GM18907 (cell line): ENCODE results near the gene STEAP4.
A peak's percentile ranks its signal among the peaks of the same experiment; 100 is the strongest.
"Not testable (repeated sequence)": the region's sequence is repeated elsewhere in the genome, so short reads cannot be mapped to it uniquely, and the experiment has no call there.

ENCODE experiments used
- ATAC-seq: cut with Tn5 transposase; IDR thresholded peaks from one replicate; pipeline ENCODE4 v1.9.1; 2021; ENCODE audit warnings: mild to moderate bottlenecking, moderate library complexity; ENCODE audit not compliant: unreplicated experiment

The STEAP4 gene

DNA sequence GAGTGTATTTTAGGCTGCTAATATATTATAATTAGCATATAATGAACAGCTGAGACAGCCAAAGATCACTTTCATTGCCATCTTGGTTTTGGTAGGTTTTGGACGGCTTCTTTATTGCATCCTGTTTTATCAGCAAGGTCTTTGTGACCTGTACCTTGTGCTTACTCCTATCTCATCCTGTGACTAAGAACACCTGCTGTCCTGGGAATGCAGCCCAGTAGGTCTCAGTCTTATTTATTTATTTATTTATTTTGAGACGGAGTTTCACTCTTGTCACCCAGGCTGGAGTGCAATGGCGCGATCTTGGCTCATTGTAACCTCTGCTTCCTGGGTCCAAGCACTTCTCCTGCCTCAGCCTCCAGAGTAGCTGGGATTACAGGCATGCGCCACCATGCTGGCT, 31.8 kb downstream of the STEAP4 start:
- not testable (repeated sequence) for ATAC-seq

DNA sequence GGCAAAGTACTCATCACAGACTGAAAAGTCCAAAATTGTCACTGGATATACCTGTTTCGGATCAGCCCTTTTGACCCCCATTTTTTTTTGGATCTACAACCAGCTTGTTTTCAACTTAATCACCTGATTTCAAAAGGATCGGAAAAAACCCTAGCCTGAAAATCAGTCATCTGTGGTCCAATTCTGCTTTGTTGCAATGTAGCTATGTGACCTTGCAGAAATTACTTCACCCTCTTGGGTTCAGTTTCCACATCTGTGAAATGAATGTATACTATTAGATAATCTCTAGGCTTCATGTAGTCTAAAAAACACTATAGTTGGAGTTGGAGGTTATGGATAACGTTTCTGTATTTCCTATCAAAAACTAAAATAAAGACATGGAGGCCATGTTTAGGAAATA, 37.1 kb downstream of the STEAP4 start:
- ATAC-seq, result no peak

DNA sequence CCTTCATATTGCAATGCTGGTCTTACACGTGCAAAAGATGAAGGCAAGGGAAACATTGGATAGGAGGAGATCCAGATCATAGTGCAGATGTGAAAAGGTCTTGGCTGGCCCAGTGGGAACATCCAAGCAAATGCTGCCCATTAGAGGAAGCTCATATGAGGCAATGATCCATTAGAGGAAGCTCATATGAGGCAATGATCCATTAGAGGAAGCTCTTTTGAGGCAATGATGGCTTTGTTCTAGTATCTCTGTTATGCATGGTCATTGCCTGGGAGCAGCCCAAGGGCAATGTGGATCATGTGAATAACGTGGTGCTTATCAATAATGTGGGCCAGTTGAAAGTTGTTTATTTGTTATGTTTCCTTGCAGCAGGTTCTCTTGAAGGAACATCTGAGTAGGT, 37.8 kb downstream of the STEAP4 start:
- ATAC-seq, result no peak

DNA sequence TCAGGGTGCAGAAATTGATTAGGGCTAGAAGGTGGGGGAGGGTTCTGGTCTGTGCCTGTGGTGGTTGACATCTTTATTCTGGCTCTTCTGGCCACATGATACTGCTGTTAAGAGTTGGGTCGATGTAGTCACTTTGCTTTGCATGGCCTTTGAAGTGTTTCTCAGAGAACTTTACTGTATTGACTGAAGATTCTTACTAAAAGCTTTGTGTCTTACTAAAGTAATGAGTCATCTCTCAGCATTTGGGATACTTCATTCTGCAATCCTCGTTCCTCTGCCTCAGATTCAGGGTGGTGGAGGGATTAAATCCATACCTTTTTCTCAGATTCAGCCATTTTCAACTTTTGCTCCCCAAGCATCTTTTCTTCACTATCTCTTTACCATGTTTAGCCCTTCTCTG, 38.6 kb downstream of the STEAP4 start:
- ATAC-seq, result no peak

DNA sequence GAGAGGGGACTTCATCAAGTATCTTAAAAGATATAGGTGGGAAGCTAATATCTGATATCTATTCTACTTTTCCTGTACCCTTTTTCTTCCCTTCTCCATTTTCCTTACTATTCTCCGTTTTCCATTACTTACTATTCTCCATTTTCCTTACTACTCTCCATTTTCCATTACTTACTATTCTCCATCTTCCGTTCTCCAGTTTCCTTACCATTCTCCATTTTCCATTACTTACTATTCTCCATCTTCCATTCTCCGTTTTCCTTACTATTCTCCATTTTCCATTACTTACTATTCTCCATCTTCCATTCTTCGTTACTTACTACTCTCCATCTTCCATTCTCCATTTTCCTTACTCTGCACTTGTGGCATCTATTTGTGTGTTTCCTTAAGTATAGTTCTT, 39.3 kb downstream of the STEAP4 start:
- no peak for ATAC-seq

DNA sequence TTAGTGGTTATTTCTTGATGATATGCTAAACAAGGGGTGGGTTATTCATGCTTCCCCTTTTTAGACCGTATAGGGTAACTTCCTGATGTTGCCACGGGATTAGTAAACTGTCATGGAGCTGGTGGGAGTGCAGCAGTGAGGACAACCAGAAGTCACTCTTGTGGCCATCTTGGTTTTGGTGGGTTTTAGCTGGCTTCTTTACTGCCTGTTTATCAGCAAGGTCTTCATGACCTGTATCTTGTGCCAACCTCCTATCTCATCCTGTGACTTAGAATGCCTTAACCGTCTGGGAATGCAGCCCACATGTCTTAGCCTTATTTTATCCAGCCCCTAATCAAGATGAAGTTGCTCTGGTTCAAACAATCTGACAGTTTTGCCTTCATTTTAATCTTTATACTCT, 41.7 kb downstream of the STEAP4 start:
- ATAC-seq, result not testable (repeated sequence)

DNA sequence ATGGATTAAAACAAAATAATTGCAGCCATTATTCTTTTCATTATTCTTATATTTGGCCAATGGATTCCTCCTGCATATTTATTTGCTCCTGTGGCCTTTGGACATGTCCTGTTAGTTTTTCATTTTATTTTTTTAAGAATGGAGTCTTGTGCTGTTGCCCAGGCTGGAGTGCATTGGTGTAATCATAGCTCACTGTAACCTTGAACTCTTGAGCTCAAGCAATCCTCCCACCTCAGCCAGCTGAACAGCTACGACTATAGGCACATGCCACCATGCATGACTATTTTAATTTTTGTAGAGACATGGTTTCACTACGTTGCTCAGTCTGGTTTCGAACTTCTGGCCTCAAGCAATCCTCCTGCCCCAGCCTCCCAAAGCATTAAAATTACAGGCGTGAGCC, 44.1 kb downstream of the STEAP4 start:
- ATAC-seq, result no peak

DNA sequence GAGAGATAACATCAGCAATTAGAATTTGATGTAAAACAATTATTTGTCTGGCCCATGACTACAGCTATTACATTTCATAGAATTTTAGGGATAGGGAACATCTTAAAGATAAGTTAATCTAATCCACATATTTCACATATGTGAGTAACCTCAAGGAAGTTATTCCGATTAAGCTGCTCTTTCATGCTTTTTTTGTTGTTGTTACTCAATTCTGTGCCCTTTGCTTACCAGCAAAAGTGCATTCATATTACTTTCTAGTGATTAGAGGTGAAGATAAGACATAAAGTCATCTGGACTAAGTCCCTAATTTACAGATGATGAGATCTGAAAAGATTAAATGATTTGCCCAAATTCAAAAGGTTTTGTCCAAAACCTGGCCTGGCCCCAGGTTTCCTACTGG, 46.0 kb downstream of the STEAP4 start:
- ATAC-seq, result no peak

DNA sequence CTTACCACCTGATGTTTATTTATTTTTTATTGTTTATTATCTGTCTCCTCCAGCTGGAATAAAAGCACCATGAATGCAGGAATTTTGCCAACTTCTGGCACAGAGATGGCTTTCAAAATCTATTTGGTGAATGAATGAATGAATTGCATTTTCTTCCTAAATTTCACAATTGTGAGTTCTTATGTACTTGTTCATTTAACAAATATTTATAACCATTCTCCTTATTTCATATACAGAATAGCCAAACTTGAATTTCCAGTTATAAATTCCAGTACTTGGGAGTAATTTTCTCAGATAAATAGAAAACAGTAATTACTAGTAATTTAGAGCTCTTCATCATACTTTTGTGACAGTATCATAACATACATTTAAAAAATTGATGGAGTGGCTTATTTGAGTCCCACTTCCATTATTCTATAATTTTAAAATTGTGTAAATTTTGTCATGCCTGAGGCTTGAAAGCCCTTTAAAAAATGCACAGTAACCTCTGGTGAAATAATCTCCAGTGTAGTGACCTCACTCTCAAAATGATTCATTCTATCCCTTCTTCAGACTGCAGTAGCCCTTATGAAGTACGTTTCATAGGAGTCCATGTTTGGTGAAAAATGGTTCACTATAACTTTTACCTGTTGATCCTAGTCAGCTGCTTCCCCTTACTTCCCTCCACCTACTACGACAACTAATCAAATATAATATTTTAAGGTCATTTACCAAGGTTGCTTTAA, 46.9 kb downstream of the STEAP4 start:
- no peak for ATAC-seq

DNA sequence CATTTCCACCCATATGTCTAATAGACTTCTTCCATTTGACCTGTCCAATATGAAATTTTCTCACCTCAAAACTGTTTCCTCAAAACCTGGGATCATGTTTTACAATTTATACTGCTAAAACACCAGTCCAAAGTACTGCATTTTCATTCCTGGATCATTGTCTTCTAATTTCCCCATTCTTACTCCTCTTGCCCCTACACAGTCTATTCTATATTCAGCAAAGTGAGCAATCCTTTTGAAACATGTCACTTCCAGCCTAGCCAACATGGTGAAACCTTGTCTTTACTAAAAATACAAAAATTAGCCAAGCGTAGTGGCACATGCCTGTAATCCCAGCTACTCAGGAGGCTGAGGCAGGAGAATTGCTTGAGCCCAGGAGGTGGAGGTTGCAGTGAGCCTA, 48.4 kb downstream of the STEAP4 start:
- ATAC-seq, result not testable (repeated sequence)

DNA sequence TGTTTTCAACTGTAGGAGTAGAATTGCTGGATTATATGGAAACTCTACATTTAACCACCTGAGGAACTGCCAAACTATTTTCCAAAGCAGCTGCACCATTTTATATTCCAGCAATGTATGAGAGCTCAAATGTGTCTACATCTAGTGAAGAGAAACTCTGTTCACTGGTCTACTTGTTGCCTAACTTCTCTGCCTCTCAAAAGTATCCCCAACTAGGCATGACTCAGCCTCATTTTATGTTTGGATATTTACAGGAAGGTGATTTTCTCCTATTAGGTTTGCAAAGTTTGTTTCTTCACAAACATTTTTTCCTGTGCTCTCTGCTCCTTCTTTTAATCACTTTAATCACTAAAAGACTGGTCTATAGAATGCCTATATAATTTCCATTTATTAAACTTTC, 49.8 kb downstream of the STEAP4 start:
- no peak for ATAC-seq

DNA sequence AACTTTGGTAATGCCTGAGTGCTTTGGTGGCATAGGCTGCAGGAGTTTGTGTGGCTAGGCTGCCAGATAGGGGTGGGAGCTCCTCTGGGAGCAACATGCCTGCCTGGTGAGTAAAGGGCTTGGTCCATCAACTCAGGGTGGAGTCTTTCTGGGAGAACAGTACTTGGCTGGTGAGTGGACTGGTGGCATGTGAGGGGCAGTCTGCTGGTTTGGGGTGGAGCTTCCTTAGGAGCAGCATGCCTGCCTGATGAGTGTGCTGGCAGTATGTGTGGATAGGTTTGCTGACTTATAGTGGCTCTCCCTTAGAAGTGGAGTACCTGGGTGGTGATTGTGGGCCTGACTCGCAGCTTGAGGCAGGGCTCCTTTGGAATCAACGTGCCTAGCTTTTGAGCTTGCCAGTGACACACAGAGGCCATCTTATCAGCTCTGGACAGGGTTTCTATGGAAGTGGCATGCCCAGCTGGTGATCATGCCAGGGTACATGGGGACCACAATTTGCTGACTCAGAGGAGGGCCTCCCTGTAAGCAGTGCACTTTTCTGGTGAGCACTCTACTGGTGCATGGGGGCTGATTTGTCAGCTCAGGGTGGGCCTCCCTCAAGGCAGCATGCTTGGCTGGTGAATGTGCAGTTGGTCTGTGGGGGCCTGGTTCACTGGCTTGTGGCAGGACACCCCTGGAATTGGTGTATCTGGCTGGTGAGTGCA, 51.8 kb downstream of the STEAP4 start:
- no peak for ATAC-seq

DNA sequence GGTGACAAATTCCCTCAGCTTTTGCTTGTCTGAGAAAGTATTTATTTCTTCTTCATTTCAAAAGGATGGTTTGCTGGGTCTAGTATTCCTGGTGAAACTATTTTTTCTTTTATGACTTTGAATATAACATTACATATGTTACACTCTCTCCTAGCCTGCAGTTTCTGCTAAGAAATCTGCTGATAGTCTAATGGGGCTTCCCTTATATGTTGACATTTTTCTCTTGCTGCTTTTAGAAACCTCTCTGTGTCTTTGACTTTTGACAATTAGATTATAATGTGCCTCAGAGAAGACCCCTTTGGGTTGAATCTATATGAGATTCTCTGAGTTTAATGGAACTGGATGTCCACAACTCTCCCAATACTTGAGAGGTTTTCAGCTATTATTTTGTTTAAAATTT, 53.1 kb downstream of the STEAP4 start:
- ATAC-seq, result no peak

DNA sequence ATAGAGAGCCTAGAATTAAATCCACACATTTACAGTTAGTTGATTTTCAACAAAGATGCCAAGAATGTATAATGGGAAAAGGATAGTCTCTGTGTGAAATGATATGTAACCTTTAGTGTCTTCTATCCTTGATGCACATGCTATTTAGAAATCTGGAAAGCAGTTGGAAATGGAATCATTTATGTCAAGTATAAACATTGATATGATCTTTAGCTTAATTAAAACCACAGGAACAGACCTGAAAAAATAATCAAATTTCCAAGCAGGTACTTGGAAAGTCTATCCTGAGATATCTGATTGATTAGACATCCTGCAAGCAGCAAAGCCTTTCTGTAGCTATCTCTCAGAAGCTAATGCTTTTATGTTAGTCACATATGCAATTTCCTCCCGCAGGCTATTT, 62.4 kb downstream of the STEAP4 start:
- no peak for ATAC-seq

DNA sequence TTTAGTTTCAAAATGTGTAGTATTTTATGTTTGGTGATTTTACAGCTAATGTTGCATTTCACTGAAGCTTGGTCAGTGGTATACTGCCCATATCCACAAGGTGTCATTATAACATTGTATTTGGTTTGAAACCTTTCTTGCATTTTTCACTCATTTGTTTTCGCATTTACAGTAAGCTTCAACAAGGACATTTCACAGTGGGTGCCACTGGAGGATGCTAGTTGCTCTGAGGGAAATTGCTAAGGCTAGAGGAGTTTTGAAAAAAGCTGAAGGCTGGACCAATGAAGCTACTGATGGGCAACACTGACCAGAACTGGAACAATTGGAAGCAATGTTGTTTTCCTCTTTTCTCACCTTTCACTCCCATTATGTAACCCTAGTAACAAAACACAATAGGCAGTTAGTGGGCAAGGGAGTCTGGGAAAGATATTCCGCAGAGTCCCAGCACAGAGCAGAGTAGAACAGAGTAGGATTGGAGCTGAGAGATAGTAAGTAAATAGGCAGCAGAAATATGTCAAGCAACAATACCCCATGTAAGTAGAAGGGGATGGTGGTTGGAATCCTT, 63.3 kb downstream of the STEAP4 start:
- ATAC-seq, result peak; percentile 82

DNA sequence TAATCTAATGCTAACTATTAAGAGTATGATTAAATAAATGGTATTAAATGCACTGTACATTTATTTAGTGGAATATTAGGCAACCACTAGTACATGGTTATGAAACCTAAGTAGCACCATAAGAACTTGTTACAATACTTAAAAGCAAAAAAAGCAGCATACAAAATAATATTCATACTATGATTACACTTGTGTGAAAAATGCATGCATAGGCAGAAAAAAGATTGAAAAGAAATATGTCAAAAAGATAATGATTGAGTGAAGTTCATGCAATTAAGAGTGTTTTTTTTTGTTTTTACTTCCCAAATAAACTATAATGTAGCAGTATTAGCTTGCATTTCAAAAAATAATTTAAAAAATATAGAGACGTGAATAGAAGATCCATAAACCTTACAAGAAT, 66.8 kb downstream of the STEAP4 start:
- ATAC-seq, result no peak

DNA sequence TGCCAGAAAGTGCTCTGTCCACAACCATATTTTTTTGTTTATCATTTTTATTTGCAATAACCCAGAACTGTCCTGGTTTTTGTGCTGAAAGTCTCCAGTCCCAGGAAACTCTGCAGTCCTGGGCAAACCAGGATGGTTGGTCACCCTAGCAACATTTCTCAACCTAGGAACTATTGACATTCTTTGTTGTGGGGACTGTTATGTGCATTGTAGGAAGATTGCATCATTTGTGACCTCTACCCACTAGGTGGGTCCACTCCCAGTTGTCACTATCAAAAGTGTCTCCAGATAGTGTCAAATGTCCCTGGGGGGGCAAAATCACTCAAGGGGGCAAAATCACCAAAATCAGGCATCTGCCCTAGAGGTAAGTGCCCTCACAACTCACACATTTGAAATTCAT, 72.9 kb downstream of the STEAP4 start:
- no peak for ATAC-seq

DNA sequence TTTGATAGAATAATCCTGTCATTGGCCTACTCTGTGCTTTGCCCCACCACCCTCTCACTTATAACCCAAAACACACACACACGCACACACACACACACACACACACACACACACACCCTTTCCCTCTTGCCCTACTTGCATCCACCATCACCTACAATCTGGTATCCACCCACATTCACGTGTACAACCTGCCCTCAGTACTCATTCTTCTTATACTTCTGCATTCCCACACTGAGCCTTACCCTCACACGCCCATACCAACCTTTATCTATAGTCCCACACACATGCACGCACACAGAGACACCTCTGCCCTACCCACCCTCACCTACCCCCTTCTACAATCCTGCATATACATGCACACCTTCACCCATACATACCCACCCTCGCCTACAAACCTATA, 76.0 kb downstream of the STEAP4 start:
- ATAC-seq, result no peak

DNA sequence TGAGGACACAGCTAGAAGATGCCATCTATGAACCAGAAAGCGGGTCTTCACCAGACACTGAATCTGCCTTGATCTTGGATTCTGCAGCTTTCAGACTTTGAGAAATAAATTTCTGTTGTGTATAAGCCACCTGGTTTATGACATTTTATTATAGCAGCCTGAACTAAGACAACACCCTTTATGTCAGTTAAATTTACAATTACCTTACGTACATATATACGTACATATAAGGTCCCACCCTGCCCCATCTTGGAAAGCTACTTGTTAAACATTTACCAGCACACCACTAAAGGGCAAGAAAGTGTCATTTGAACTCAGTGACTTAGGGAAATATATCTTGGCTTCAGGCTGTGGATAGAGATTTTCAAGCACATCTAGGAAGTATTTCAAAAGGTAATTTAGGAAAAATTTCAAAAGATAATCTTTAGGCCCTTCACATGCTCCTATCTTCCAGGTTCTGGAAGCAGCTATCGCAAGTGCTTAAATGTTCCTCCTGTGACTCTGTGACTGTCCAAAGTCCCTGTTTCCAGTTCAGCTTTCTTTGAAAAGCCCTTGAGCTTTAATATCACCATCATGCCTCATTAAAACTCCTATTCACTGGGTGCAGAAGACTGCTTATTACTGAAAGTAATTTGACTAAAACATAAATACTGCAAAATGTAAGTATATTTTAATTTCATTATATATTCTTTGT, 77.2 kb downstream of the STEAP4 start:
- ATAC-seq, result no peak

DNA sequence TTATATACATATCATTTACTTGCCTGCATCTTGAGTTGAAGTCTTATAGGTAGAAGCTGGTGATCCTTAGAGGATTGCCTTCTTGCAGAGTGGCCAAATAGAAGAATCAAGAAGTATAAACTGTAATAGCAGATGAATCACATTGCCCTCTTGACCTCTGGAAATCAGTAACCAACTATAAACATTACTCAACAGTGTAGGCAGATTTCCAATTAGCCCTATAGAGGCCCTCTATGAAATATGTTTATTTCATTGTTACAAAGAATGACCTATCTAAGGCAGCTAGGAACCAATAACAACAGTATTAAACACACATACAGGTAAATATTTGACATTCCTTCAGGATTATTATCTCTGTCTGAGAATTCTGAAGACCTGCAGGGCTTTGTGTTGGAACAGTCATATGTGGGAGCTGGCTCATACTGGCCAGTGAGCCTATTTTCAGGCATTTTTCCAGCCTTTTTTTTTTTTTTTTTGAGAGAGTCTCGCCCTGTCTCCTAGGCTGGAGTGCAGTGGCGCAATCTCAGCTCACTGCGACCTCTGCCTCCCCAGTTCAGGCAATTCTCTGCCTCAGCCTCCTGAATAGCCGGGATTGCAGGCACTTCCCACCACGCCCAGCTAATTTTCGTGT, 79.7 kb downstream of the STEAP4 start:
- no peak for ATAC-seq

DNA sequence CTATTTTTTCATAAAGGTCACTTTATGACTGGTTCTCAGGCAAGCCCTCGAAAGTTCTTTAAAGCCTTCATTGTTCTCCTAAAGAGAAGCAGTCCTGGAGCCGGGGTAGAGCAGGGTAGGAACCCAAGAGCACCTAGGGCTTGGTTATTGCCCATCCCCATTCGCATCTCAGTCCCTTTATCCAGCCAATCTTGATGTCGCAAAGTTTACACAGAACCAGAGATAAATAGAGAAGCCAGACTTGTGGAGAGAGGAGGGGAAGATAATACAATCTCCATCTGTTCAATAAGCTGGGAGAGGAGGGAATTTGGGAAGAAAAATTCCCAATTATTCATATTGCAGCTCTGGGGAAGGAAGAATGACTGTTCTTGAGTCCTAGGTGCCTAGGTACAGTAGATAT, 80.5 kb downstream of the STEAP4 start:
- no peak for ATAC-seq
